ENCODE measurements around the gene SRRT.
"Not testable (repeated sequence)": the region's sequence is repeated elsewhere in the genome, so short reads cannot be mapped to it uniquely, and the experiment has no call there.

SRRT gene

GRCh38 chr7:100914879-100915447 lies 40.1 kb downstream of the SRRT start:
- H3K79me2 ChIP-seq (ENCODE audit: insufficient read depth, low read length): no peaks in the 10 kb centered on the region
- H3K4me1 ChIP-seq (ENCODE audit: insufficient read depth, low read length, poor library complexity, severe bottlenecking): no peaks in the 10 kb centered on the region
- H3K36me3 ChIP-seq (ENCODE audit: insufficient read depth, low read length): no peaks in the 10 kb centered on the region
- no peak overlapping the region for H3K4me3 ChIP-seq (ENCODE audit: low read length, poor library complexity, severe bottlenecking)
- H2AFZ ChIP-seq (ENCODE audit: low read length): no peak overlapping the region
- TF ChIP-seq EZH2phosphoT487 (IDR thresholded peaks at IDR 0.05; ENCODE audit: borderline replicate concordance): no peak
- no peak for TF ChIP-seq CTCF (conservative IDR thresholded peaks at IDR 0.05; ENCODE audit: low read length)
- no peaks in the 10 kb centered on the region for H3K9me2 ChIP-seq (replicated peaks; ENCODE audit: low read depth, low read length)
- no peaks in the 10 kb centered on the region for H4K20me1 ChIP-seq (ENCODE audit: insufficient read depth, low read length, poor library complexity, severe bottlenecking)
- no peaks in the 10 kb centered on the region for H3F3A ChIP-seq (ENCODE audit: low read depth)
- no peak overlapping the region for H3K4me2 ChIP-seq (ENCODE audit: low read depth, low read length, poor library complexity, severe bottlenecking)
- no peaks in the 10 kb centered on the region for H3K9me3 ChIP-seq (ENCODE audit: insufficient read depth, low read depth, low read length)
- no peak overlapping the region for H3K9ac ChIP-seq (ENCODE audit: low read depth, low read length, poor library complexity, severe bottlenecking)
- H3K27me3 ChIP-seq (ENCODE audit: insufficient read depth, low read length, poor library complexity, severe bottlenecking): no peaks in the 10 kb centered on the region

- H3K4me3 ChIP-seq (ENCODE audit: low read length, poor library complexity, severe bottlenecking): not testable (repeated sequence)
These were observed 44.4 kb downstream of the SRRT start for GRCh38 chr7:100919335-100919734.

GRCh38 chr7:100919779-100920437 lies 45.0 kb downstream of the SRRT start:
- Histone ChIP-seq H3K4me1 (ENCODE audit: insufficient read depth, low read length, poor library complexity, severe bottlenecking) (peaks cover 11% of the 10 kb centered on the region), H3K4me2 (ENCODE audit: low read depth, low read length, poor library complexity, severe bottlenecking) (peak overlapping the region; percentile 63), H3K9ac (ENCODE audit: low read depth, low read length, poor library complexity, severe bottlenecking) (peak overlapping the region; percentile 44), H2AFZ (ENCODE audit: low read length) (peak overlapping the region; percentile 25)
- H3K79me2 ChIP-seq (ENCODE audit: insufficient read depth, low read length); H3K9me2 ChIP-seq (replicated peaks; ENCODE audit: low read depth, low read length); H3K9me3 ChIP-seq (ENCODE audit: insufficient read depth, low read depth, low read length); H3K36me3 ChIP-seq (ENCODE audit: insufficient read depth, low read length); H3K4me3 ChIP-seq (ENCODE audit: low read length, poor library complexity, severe bottlenecking); H4K20me1 ChIP-seq (ENCODE audit: insufficient read depth, low read length, poor library complexity, severe bottlenecking); H3K27me3 ChIP-seq (ENCODE audit: insufficient read depth, low read length, poor library complexity, severe bottlenecking); H3F3A ChIP-seq (ENCODE audit: low read depth): not testable (repeated sequence)

More at GRCh38 chr7:100919335-100919734, 44.4 kb downstream of the SRRT start:
- not testable (repeated sequence) for H3K4me2 ChIP-seq (ENCODE audit: low read depth, low read length, poor library complexity, severe bottlenecking); H3F3A ChIP-seq (ENCODE audit: low read depth); H4K20me1 ChIP-seq (ENCODE audit: insufficient read depth, low read length, poor library complexity, severe bottlenecking); H3K27me3 ChIP-seq (ENCODE audit: insufficient read depth, low read length, poor library complexity, severe bottlenecking); H3K36me3 ChIP-seq (ENCODE audit: insufficient read depth, low read length); H3K9ac ChIP-seq (ENCODE audit: low read depth, low read length, poor library complexity, severe bottlenecking); H3K9me2 ChIP-seq (replicated peaks; ENCODE audit: low read depth, low read length); H3K79me2 ChIP-seq (ENCODE audit: insufficient read depth, low read length); H2AFZ ChIP-seq (ENCODE audit: low read length); H3K9me3 ChIP-seq (ENCODE audit: insufficient read depth, low read depth, low read length)
- peaks cover 11% of the 10 kb centered on the region for H3K4me1 ChIP-seq (ENCODE audit: insufficient read depth, low read length, poor library complexity, severe bottlenecking)

GRCh38 chr7:100921039-100921438 lies 46.1 kb downstream of the SRRT start:
- no peak overlapping the region for H2AFZ ChIP-seq (ENCODE audit: low read length)
- no peaks in the 10 kb centered on the region for H3K27me3 ChIP-seq (ENCODE audit: insufficient read depth, low read length, poor library complexity, severe bottlenecking)
- H3K4me3 ChIP-seq (ENCODE audit: low read length, poor library complexity, severe bottlenecking): peak overlapping the region; percentile 28
- H3K4me1 ChIP-seq (ENCODE audit: insufficient read depth, low read length, poor library complexity, severe bottlenecking): peaks cover 11% of the 10 kb centered on the region
- no peaks in the 10 kb centered on the region for H3K36me3 ChIP-seq (ENCODE audit: insufficient read depth, low read length)
- H4K20me1 ChIP-seq (ENCODE audit: insufficient read depth, low read length, poor library complexity, severe bottlenecking): no peaks in the 10 kb centered on the region
- H3K4me2 ChIP-seq (ENCODE audit: low read depth, low read length, poor library complexity, severe bottlenecking): peak overlapping the region; percentile 63
- no peaks in the 10 kb centered on the region for H3K9me2 ChIP-seq (replicated peaks; ENCODE audit: low read depth, low read length)
- no peaks in the 10 kb centered on the region for H3F3A ChIP-seq (ENCODE audit: low read depth)
- no peak for TF ChIP-seq EZH2phosphoT487 (IDR thresholded peaks at IDR 0.05; ENCODE audit: borderline replicate concordance)
- TF ChIP-seq CTCF (conservative IDR thresholded peaks at IDR 0.05; ENCODE audit: low read length): no peak
- no peaks in the 10 kb centered on the region for H3K9me3 ChIP-seq (ENCODE audit: insufficient read depth, low read depth, low read length)
- no peak overlapping the region for H3K9ac ChIP-seq (ENCODE audit: low read depth, low read length, poor library complexity, severe bottlenecking)
- no peaks in the 10 kb centered on the region for H3K79me2 ChIP-seq (ENCODE audit: insufficient read depth, low read length)

- H2AFZ ChIP-seq (ENCODE audit: low read length): not testable (repeated sequence)
These were observed 48.7 kb downstream of the SRRT start for GRCh38 chr7:100923616-100924015.

More at GRCh38 chr7:100923616-100924015, 48.7 kb downstream of the SRRT start:
- H3K4me2 ChIP-seq (ENCODE audit: low read depth, low read length, poor library complexity, severe bottlenecking); H3F3A ChIP-seq (ENCODE audit: low read depth); H3K9ac ChIP-seq (ENCODE audit: low read depth, low read length, poor library complexity, severe bottlenecking); H4K20me1 ChIP-seq (ENCODE audit: insufficient read depth, low read length, poor library complexity, severe bottlenecking); H3K9me3 ChIP-seq (ENCODE audit: insufficient read depth, low read depth, low read length); H3K9me2 ChIP-seq (replicated peaks; ENCODE audit: low read depth, low read length); H3K36me3 ChIP-seq (ENCODE audit: insufficient read depth, low read length); H3K79me2 ChIP-seq (ENCODE audit: insufficient read depth, low read length); H3K27me3 ChIP-seq (ENCODE audit: insufficient read depth, low read length, poor library complexity, severe bottlenecking); H3K4me3 ChIP-seq (ENCODE audit: low read length, poor library complexity, severe bottlenecking): not testable (repeated sequence)
- H3K4me1 ChIP-seq (ENCODE audit: insufficient read depth, low read length, poor library complexity, severe bottlenecking): peaks cover 11% of the 10 kb centered on the region

All from Loucy (cell line).